Endodermal cell (in vitro differentiated cells): Measurements from ENCODE around the gene TMEM40. TPM values are rescaled to one million over a fixed set of nuclear protein-coding genes. Genes with fewer than 3 reads are reported as not detected.
A peak's percentile ranks its signal among the peaks of the same experiment; 100 is the strongest.
"Not testable (repeated sequence)": the region's sequence is repeated elsewhere in the genome, so short reads cannot be mapped to it uniquely, and the experiment has no call there.

Source experiments
- DNase-seq: peaks from one replicate; pipeline ENCODE4 v3.0.0-alpha.2; 2017
- H3K27ac ChIP-seq: 2 replicates; pipeline ENCODE4 v1.5.1; 2013; ENCODE audit warnings: mild to moderate bottlenecking, low read depth, low read length, moderate library complexity
- H3K27me3 ChIP-seq: 2 replicates; pipeline ENCODE4 v1.6.1; 2013; ENCODE audit warnings: mild to moderate bottlenecking, low read length, moderate library complexity; ENCODE audit not compliant: insufficient read depth, control insufficient read depth, poor library complexity, severe bottlenecking
- H3K36me3 ChIP-seq: 2 replicates; pipeline ENCODE4 v1.7.0; 2013; ENCODE audit warnings: mild to moderate bottlenecking, low read length, moderate library complexity; ENCODE audit not compliant: control insufficient read depth, insufficient read depth
- H3K4me1 ChIP-seq: one replicate; pipeline ENCODE4 v1.7.0; 2013; ENCODE audit warnings: low read length; ENCODE audit not compliant: control insufficient read depth, insufficient read depth
- H3K4me3 ChIP-seq: 2 replicates; pipeline ENCODE4 v1.5.1; 2013; ENCODE audit warnings: mild to moderate bottlenecking, low read length, moderate library complexity
- H3K9ac ChIP-seq: 2 replicates; pipeline ENCODE4 v1.6.1; 2013; ENCODE audit warnings: mild to moderate bottlenecking, low read length, moderate library complexity; ENCODE audit not compliant: poor library complexity, severe bottlenecking; ENCODE audit errors: extremely low read depth
- H3K9me3 ChIP-seq: 2 replicates; pipeline ENCODE4 v1.6.1; 2013; ENCODE audit warnings: mild to moderate bottlenecking, low read length, moderate library complexity; ENCODE audit not compliant: control insufficient read depth
- H3K27ac Mint-ChIP-seq: 2 replicates; pipeline ENCODE4 v1.8.0; 2020; ENCODE audit warnings: mixed read lengths
- H3K27me3 Mint-ChIP-seq: 2 replicates; pipeline ENCODE4 v1.8.0; 2021; ENCODE audit warnings: mild to moderate bottlenecking, mixed read lengths; ENCODE audit not compliant: insufficient read depth
- H3K36me3 Mint-ChIP-seq: 2 replicates; pipeline ENCODE4 v1.8.0; 2020; ENCODE audit warnings: low read depth, mixed read lengths
- H3K4me1 Mint-ChIP-seq: 2 replicates; pipeline ENCODE4 v1.8.0; 2020; ENCODE audit warnings: mixed read lengths
- H3K4me3 Mint-ChIP-seq: 2 replicates; pipeline ENCODE4 v1.8.0; 2020; ENCODE audit warnings: mild to moderate bottlenecking, moderate library complexity, mixed read lengths
- H3K9me3 Mint-ChIP-seq: 2 replicates; pipeline ENCODE4 v1.8.0; 2020; ENCODE audit warnings: mild to moderate bottlenecking, mixed read lengths
- CTCF ChIP-seq: fragments of 200-600 bp; sonication (generic); conservative IDR thresholded peaks from 2 replicates; pipeline ENCODE4 v1.5.0; 2021; ENCODE audit warnings: antibody characterized with exemption, mild to moderate bottlenecking
- WGBS, 2 experiments: methylation state at CpG; one replicate each; pipeline versions ENCODE4 v1.1.5 to v1.1.7; 2013; ENCODE audit warnings: missing lambda C conversion rate in 2 of 2, mixed read lengths in 1 of 2; ENCODE audit not compliant: insufficient coverage in 1 of 2, insufficient read length in 1 of 2; 5-methylcytosine and 5-hydroxymethylcytosine counted together
- total RNA-seq, 2 donors: library from RNA; stranded (reverse); fragmentation: NEBNext Ultra II Directional in 1 of 2; extraction: Animal tissue kit (Norgen Biotek cat#: 25700) in 1 of 2; gene quantifications; 2 replicates in 1 of 2; 3 replicates in 1 of 2; pipeline ENCODE4 v1.2.1, GENCODE V29; 2021

Gene TMEM40
- total RNA-seq, 2 donors from 2014 or later = not detected

DNA sequence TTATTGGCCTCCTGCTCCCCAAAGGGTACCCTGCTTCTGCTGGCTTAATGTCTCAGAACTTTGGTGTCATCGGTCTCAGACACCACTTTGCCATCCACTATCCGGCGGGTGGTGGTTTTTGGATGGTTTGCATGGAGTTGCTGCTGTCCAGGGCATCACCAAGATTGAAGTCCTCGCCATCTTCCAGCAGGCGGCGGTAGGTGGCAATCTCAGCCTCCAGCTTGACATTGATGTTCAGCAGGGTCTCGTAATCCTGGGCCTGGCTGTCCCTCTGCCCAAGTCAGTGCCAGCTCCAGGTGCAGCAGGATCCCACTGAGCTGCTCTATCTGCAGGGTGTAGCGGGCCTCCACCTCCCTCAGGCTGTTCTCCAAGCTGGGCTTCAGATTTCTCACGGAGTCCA is 28.3 kb upstream of the TMEM40 start:
- not testable (repeated sequence) for H3K4me3 Mint-ChIP-seq
- 30 to 37% methylated on average over 6 to 9 of the region's 9 CpGs for WGBS, 2 experiments

DNA sequence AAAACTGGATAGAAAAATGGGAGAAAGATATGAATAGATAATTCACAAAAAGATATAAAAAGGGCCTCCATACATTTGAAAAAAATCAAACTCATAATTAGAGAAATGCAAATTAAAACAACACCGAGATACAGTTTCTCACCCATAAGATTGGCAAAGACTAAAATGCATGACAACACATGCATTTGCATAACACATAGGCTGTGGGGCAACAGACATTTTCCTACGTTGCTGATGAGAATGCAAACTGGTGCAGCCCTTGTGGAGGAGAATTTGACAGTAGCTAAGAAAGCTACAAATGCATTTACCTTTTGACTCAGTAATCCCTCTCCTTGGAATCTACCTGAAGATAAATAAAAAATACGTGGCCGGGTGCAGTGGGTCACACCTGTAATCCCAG is 26.0 kb upstream of the TMEM40 start:
- H3K36me3 ChIP-seq = no peaks in the 10 kb centered on the region
- H3K9me3 Mint-ChIP-seq = no peaks in the 10 kb centered on the region
- H3K27ac Mint-ChIP-seq = no peak overlapping the region

More for the DNA sequence above, 28.3 kb upstream of the TMEM40 start:
- not testable (repeated sequence) for H3K27me3 ChIP-seq, H3K27ac Mint-ChIP-seq, H3K9me3 ChIP-seq, H3K36me3 ChIP-seq, H3K36me3 Mint-ChIP-seq, H3K4me3 ChIP-seq, H3K4me1 Mint-ChIP-seq, H3K27ac ChIP-seq, H3K4me1 ChIP-seq, H3K9me3 Mint-ChIP-seq, H3K27me3 Mint-ChIP-seq, H3K9ac ChIP-seq
- peak; percentile 64 for TF ChIP-seq CTCF
- DNase-seq = peak; percentile 91

DNA sequence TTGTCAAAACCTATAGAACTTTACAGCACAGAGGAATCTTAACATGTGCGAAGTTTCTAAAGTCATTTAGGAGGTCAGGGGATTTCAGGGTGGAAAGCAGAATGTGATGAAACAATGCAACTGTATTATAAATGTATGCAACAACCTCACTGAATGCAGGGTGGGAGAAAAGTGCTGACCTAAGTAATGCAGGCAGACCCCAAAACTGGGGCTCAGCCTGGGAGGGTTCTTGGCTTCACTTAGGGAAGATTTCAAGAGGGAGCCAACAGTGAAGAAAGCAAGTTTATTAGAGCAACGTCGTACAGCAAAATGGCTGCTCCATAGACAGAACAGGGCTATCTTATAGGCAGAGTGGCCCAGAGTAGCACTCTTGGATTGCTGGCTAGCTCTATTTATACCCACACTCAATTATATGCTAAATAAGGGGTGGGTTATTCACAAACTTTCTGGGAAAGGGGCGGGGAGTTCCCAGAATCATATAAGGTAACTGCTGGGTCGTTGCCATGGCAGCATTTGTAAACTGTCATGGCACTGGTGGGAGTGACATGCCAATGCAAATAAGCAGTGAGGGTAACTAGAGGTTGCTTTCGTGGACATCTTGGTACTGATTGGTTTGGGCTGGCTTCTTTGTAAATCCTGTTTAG is 23.2 kb upstream of the TMEM40 start:
- no peak for TF ChIP-seq CTCF
- Mint-ChIP-seq H3K9me3 (no peaks in the 10 kb centered on the region), H3K4me3 (no peak overlapping the region), H3K27ac (no peak overlapping the region), H3K27me3 (peaks cover 4% of the 10 kb centered on the region), H3K36me3 (no peaks in the 10 kb centered on the region), H3K4me1 (peaks cover 3% of the 10 kb centered on the region)
- 78 to 81% methylated on average over 4 to 6 of the region's 6 CpGs for WGBS, 2 experiments
- Histone ChIP-seq H3K27me3 (no peaks in the 10 kb centered on the region), H3K4me1 (peaks cover 3% of the 10 kb centered on the region), H3K27ac (no peak overlapping the region), H3K36me3 (no peaks in the 10 kb centered on the region), H3K9me3 (peaks cover 6% of the 10 kb centered on the region), H3K9ac (no peak overlapping the region), H3K4me3 (peak overlapping the region; percentile 23)
- peak; percentile 91 for DNase-seq

More for the DNA sequence above, 26.0 kb upstream of the TMEM40 start:
- peaks cover 6% of the 10 kb centered on the region for H3K9me3 ChIP-seq
- no peak overlapping the region for H3K4me3 ChIP-seq
- no peak overlapping the region for H3K27ac ChIP-seq
- H3K9ac ChIP-seq = no peak overlapping the region
- H3K4me1 Mint-ChIP-seq = peaks cover 3% of the 10 kb centered on the region
- TF ChIP-seq CTCF = no peak
- H3K4me3 Mint-ChIP-seq = no peak overlapping the region
- 54 to 58% methylated on average over 3 to 4 of the region's 4 CpGs for WGBS, 2 experiments
- H3K27me3 Mint-ChIP-seq = peaks cover 8% of the 10 kb centered on the region
- DNase-seq = peak; percentile 22
- peaks cover 3% of the 10 kb centered on the region for H3K4me1 ChIP-seq
- no peaks in the 10 kb centered on the region for H3K36me3 Mint-ChIP-seq
- no peaks in the 10 kb centered on the region for H3K27me3 ChIP-seq
